Adrenal gland (tissue), 12 donors: Measurements from ENCODE around the gene THNSL1. TPM values are rescaled to one million over a fixed set of nuclear protein-coding genes. Genes with fewer than 3 reads are reported as not detected.

Source experiments
- DNase-seq, 7 donors: peaks; one replicate each; pipeline ENCODE4 v3.0.0-alpha.2; 2019 to 2020
- H3K27ac ChIP-seq, 5 donors: fragments of 200-600 bp; sonication (generic) in 4 of 5; 1 replicate in 3 of 5; 2 replicates in 2 of 5; pipeline versions ENCODE4 v1.5.1 to v1.8.0; 2016 to 2020; ENCODE audit warnings: mild to moderate bottlenecking in 1 of 5
- H3K27me3 ChIP-seq: fragments of 200-600 bp; 2 replicates; pipeline ENCODE4 v1.8.0; 2021
- H3K36me3 ChIP-seq, 2 donors: fragments of 200-600 bp; replicated peaks in 1 of 2; 1 replicate in 1 of 2; 2 replicates in 1 of 2; pipeline versions ENCODE4 v1.5.1 to v1.8.0; 2018 to 2022
- H3K4me1 ChIP-seq, 2 donors: fragments of 200-600 bp; replicated peaks in 1 of 2; 1 replicate in 1 of 2; 2 replicates in 1 of 2; pipeline versions ENCODE4 v1.5.1 to v1.8.0; 2018 to 2021
- H3K4me3 ChIP-seq, 4 donors: fragments of 200-600 bp; sonication (generic) in 3 of 4; one replicate each; pipeline ENCODE4 v1.5.1; 2016 to 2018
- H3K9me3 ChIP-seq, 3 donors: fragments of 200-600 bp; sonication (generic) in 1 of 3; replicated peaks in 1 of 3; 1 replicate in 2 of 3; 2 replicates in 1 of 3; pipeline versions ENCODE4 v1.5.1 to v1.8.0; 2016 to 2021
- CTCF ChIP-seq, 6 experiments: fragments of 450-650 bp in 4 of 6; fragments of 200-600 bp in 2 of 6; sonication (generic) in 1 of 6; IDR thresholded peaks; 1 replicate in 5 of 6; 2 replicates in 1 of 6; pipeline versions ENCODE4 v1.5.1 to v1.8.0; 2016 to 2021; ENCODE audit warnings: antibody characterized with exemption in 6 of 6, mild to moderate bottlenecking in 2 of 6, moderate library complexity in 1 of 6
- POLR2A ChIP-seq, 2 donors: fragments of 450-650 bp; IDR thresholded peaks; one replicate each; pipeline ENCODE4 v1.6.1; 2017; ENCODE audit warnings: antibody characterized with exemption in 2 of 2, mild to moderate bottlenecking in 2 of 2, moderate library complexity in 1 of 2
- WGBS, 4 donors: extraction: QIAGEN DNeasy Blood & Tissue Kit in 2 of 4; methylation state at CpG; one replicate each; pipeline versions ENCODE4 v1.1.5 to v1.1.7; 2013 to 2017; 5-methylcytosine and 5-hydroxymethylcytosine counted together
- intact Hi-C, 2 donors: fragments of 100-400 bp; cut with DNase I; formaldehyde crosslinking; loops; one replicate each; pipeline versions ENCODE4 v1.14.1 to v1.15.0; 2022 to 2023
- polyA plus RNA-seq, 3 donors: library from polyadenylated mRNA; stranded (reverse); fragments of 200-250 nt in 2 of 3; fragments of 350-450 nt in 1 of 3; fragmentation: Illumina TruSeq in 1 of 3; extraction: RNeasy Lipid Tissue Mini Kit (QIAGEN cat#74804) in 1 of 3; gene quantifications; one replicate each; pipeline ENCODE4 v1.2.3, GENCODE V29; 2013 to 2014
- total RNA-seq, 9 donors: library from RNA; depleted of rRNA in 4 of 9; stranded (reverse); fragments of >200 nt in 4 of 9; fragments of 120-200 nt in 1 of 9; fragmentation: NEBNext Ultra II Directional in 1 of 9; extraction: Animal tissue kit (Norgen Biotek cat#: 25700) in 1 of 9; gene quantifications; one replicate each; pipeline versions ENCODE4 v1.1.0 to v1.2.4, GENCODE V29; 2013 to 2023
- donor health status: healthy with polysubstance abuse.
- donor health status: Bipolar disorder and iron deficiency.
- donor health status: DM: yes; HTN: yes; CAD: no.
- donor health status: DM: no; HTN: no; CAD: no.
- donor health status: DM: no; HTN: no; CAD: no.
- donor health status: DM: yes; HTN: yes; CAD: no.

THNSL1 gene
- total and polyA plus RNA-seq, 12 donors = 3.3 to 14.9 (median 5.3) TPM

GRCh38 chr10:25064401-25064800, 48.0 kb downstream of the THNSL1 start:
- Histone ChIP-seq H3K27me3 (no peaks in the 10 kb centered on the region), H3K4me1 (no peaks in the 10 kb centered on the region), H3K9me3 (no peaks in the 10 kb centered on the region), H3K27ac (no peak overlapping the region), H3K4me3 (no peak overlapping the region), H3K36me3 (no peaks in the 10 kb centered on the region)
- 88 to 96% (median 91%) methylated on average over 2 of the region's 2 CpGs for WGBS, 4 donors
- DNase-seq = no peak
- intact Hi-C loops = no loop called here
- TF ChIP-seq CTCF (IDR thresholded peaks at IDR 0.05) = no peak
- no peak for TF ChIP-seq POLR2A (IDR thresholded peaks at IDR 0.05)

DNA sequence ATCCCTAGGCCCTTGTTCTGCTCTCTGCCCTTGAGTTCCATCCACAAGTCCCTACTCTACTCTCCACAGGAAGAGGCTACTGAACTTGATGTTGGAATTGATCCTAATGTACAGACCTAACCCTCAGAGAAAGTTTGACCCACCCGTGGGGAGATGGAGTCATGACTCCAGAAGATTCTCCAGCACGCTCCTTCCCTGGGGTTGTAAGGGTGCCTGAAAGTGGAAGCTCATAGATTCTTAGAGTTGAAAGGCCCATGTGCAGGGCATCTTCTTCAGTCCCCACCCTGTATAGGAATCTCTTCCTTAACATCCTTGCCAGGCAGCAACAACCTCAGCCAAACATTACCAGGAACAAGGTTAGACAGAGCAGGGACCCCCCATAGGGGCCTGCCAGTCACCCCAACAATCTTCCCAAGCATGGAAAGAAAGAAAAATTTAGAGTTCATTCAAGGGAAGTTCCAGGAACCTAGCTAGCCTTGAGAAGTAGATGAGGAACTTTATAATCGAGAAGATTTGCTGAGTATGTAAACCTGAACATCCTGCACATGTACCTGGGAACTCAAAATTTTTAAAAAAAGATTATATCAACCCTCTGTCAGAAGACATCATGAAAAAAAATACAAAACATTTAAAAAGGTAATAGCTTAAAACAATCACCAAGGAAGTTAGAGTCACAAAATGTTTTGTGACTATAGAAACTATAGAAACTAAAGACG, 49.5 kb downstream of the THNSL1 start:
- no peak for DNase-seq
- Histone ChIP-seq H3K36me3 (no peaks in the 10 kb centered on the region), H3K27ac (no peak overlapping the region), H3K9me3 (no peaks in the 10 kb centered on the region), H3K27me3 (no peaks in the 10 kb centered on the region), H3K4me1 (no peaks in the 10 kb centered on the region), H3K4me3 (no peak overlapping the region)
- intact Hi-C loops = no loop called here
- 82 to 95% (median 91%) methylated on average over 4 of the region's 4 CpGs for WGBS, 4 donors
- TF ChIP-seq CTCF (IDR thresholded peaks at IDR 0.05) (no peak), POLR2A (IDR thresholded peaks at IDR 0.05) (no peak)

DNA sequence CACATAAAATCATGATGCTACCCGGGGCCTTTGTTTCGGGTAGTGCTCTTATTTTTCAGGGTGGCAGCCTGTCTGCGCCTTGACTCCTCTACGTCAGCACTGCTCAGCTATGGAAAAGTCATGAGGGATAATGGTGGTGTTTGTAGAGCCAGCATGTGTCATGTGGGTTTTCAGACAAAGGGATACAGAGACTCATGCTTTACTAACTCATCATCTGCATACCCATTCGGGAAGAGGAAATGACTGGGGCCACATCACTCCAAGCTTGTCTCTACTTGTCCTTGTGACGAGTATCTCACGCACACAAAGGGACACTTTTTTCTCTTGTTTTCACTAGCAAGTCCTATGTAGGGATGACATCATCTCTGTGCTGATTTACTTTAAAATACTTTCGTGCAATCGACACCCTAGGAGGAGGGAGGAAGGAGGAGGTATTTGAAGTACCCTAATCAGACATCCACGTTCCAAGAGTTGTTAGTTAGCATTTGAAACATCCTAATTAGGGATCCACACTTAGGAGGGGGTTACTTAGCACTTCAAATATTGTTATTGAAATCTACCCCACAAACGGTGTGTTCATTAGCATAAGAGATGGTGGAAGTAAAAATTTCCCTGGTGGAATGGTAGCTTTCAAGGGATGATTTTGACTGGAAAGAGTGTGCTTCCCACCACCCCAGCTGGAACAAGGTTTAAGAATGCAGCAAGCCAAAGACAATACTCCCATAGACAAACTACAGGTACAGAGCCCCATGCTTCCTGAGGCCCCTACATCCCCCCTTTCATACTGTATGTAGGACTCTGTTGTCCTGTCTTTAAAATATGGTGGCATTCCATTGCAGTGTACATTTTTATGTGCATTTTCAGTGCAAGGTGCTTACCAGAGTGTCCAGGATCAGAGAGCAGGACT, 52.0 kb downstream of the THNSL1 start:
- no peak for DNase-seq
- H3K4me1 ChIP-seq = no peaks in the 10 kb centered on the region
- no peaks in the 10 kb centered on the region for H3K9me3 ChIP-seq
- intact Hi-C loops = no loop called here
- no peak overlapping the region for H3K27ac ChIP-seq
- no peak overlapping the region for H3K4me3 ChIP-seq
- H3K27me3 ChIP-seq = no peaks in the 10 kb centered on the region
- TF ChIP-seq CTCF (IDR thresholded peaks at IDR 0.05) (no peak), POLR2A (IDR thresholded peaks at IDR 0.05) (no peak)
- no peaks in the 10 kb centered on the region for H3K36me3 ChIP-seq
- 66 to 75% (median 70%) methylated on average over 11 of the region's 11 CpGs for WGBS, 4 donors

- no peak overlapping the region for H3K27ac ChIP-seq
- H3K4me3 ChIP-seq = no peak overlapping the region
- whole genome bisulfite sequencing, 4 donors = 85 to 91% (median 88%) methylated on average over 1 of the region's 1 CpG
- no peaks in the 10 kb centered on the region for H3K9me3 ChIP-seq
- H3K4me1 ChIP-seq = no peaks in the 10 kb centered on the region
- DNase-seq = no peak
- no peaks in the 10 kb centered on the region for H3K36me3 ChIP-seq
- TF ChIP-seq CTCF (IDR thresholded peaks at IDR 0.05) (no peak), POLR2A (IDR thresholded peaks at IDR 0.05) (no peak)
- H3K27me3 ChIP-seq = no peaks in the 10 kb centered on the region
- intact Hi-C loops = loop anchor here in 1 of 2 donors (10.0 kb wide), 1 partner anchor 446 kb away; no protein-coding TSS in a partner anchor
These were observed 54.8 kb downstream of the THNSL1 start for GRCh38 chr10:25071227-25071626.
